ENCODE measurements around the gene GFRA1. TPM values are rescaled to one million over a fixed set of nuclear protein-coding genes. Genes with fewer than 3 reads are reported as not detected.

GFRA1 gene
- total RNA-seq, 1 experiment from 2014 or later, result 0.30 TPM

- BruUV-seq (replicated peaks), result no TSS peak
- Histone ChIP-seq H3K4me1 (ENCODE audit: control insufficient read depth in 1 of 2, insufficient read depth in 2 of 2, low read length in 2 of 2) (no peaks in the 10 kb centered on the region), H2AFZ (ENCODE audit: low read depth, low read length, poor library complexity, severe bottlenecking) (no peak overlapping the region), H3K9me3 (ENCODE audit: control insufficient read depth in 1 of 2, insufficient read depth in 1 of 2, low read depth in 1 of 2, low read length in 2 of 2) (no peaks in the 10 kb centered on the region), H3K4me2 (ENCODE audit: low read length) (no peak overlapping the region), H3K9me2 (ENCODE audit: insufficient read depth) (no peaks in the 10 kb centered on the region), H3K27me3 (ENCODE audit: insufficient read depth, low read length) (peaks cover 7% of the 10 kb centered on the region; the same call in 1 of the 2 replicates), H3K4me3 (replicated peaks in 1 of 2; ENCODE audit: low read depth in 1 of 2, low read length in 2 of 2) (no peak overlapping the region), H3K9ac (ENCODE audit: low read length) (no peak overlapping the region), H3K36me3 (ENCODE audit: control insufficient read depth in 1 of 2, insufficient read depth in 2 of 2, low read length in 2 of 2) (no peaks in the 10 kb centered on the region), H3K79me2 (ENCODE audit: insufficient read depth, low read length) (no peaks in the 10 kb centered on the region), H4K20me1 (ENCODE audit: insufficient read depth) (no peaks in the 10 kb centered on the region), H3K27ac (ENCODE audit: low read depth, low read length) (no peak overlapping the region)
- no peak for ATAC-seq
- POLR2A ChIA-PET, result no interaction called here
- no peak for TF ChIP-seq EGR1 (IDR thresholded peaks at IDR 0.05; ENCODE audit: low read depth)
- TF ChIP-seq REST (IDR thresholded peaks at IDR 0.05; ENCODE audit: low read depth), result no peak
- TF ChIP-seq POLR2A (IDR thresholded peaks at IDR 0.05; ENCODE audit: borderline replicate concordance, extremely low read depth, insufficient read depth, insufficient read length), result no peak
- no peak for TF ChIP-seq TCF7L2 (IDR thresholded peaks at IDR 0.05; ENCODE audit: borderline replicate concordance, extremely low read depth, insufficient read depth, insufficient read length)
- TF ChIP-seq JUND (IDR thresholded peaks at IDR 0.05), result no peak
- TF ChIP-seq EZH2phosphoT487 (IDR thresholded peaks at IDR 0.05; ENCODE audit: borderline replicate concordance), result no peak
- no peak for TF ChIP-seq SP1 (IDR thresholded peaks at IDR 0.05; ENCODE audit: low read depth)
- TF ChIP-seq CTCF (IDR thresholded peaks at IDR 0.05 in 2 of 3, conservative IDR thresholded peaks at IDR 0.05 in 1 of 3; ENCODE audit: borderline replicate concordance in 1 of 3, insufficient read depth in 1 of 3, low read depth in 2 of 3, low read length in 2 of 3), result no peak
- intact Hi-C loops (cut with micrococcal nuclease), result no loop called here
- RAD21 ChIA-PET (ENCODE audit: low non-redundant PET in 1 of 2, low total read pairs in 2 of 2, uncharacterized antibody in 2 of 2, unreplicated experiment in 2 of 2), result no interaction called here
- DNase-seq (ENCODE audit: low read depth, low spot score), result no peak
- CTCF ChIA-PET, result no interaction called here
Observed at GRCh38 chr10:116162851-116163250, 110.2 kb downstream of the GFRA1 start.
